HG02763 (cell line): ENCODE measurements around the gene MAMSTR.
"Not testable (repeated sequence)": the region's sequence is repeated elsewhere in the genome, so short reads cannot be mapped to it uniquely, and the experiment has no call there.

Experiments used
- ATAC-seq: cut with Tn5 transposase; IDR thresholded peaks from one replicate; pipeline ENCODE4 v1.9.1; 2021; ENCODE audit warnings: mild to moderate bottlenecking, moderate library complexity; ENCODE audit not compliant: unreplicated experiment

MAMSTR gene

GRCh38 chr19:48720613-48721296 is 1.2 kb upstream of the MAMSTR start:
- peak; percentile 85 for ATAC-seq

- ATAC-seq = no peak
These were observed 707 bp upstream of the MAMSTR start for GRCh38 chr19:48720251-48720612.

- ATAC-seq = no peak
These were observed 754 bp downstream of the MAMSTR start for GRCh38 chr19:48718711-48719231.

GRCh38 chr19:48718106-48718505 is 1.4 kb downstream of the MAMSTR start:
- not testable (repeated sequence) for ATAC-seq

GRCh38 chr19:48716562-48717291 is 2.8 kb downstream of the MAMSTR start:
- no peak for ATAC-seq

GRCh38 chr19:48715681-48716171 is 3.8 kb downstream of the MAMSTR start:
- no peak for ATAC-seq

- no peak for ATAC-seq
These were observed 4.5 kb downstream of the MAMSTR start for GRCh38 chr19:48714759-48715675.

GRCh38 chr19:48713864-48714755 is 5.4 kb downstream of the MAMSTR start:
- peak; percentile 91 for ATAC-seq

- ATAC-seq = no peak
These were observed 6.3 kb downstream of the MAMSTR start for GRCh38 chr19:48713041-48713863.

GRCh38 chr19:48711106-48711662 is 8.3 kb downstream of the MAMSTR start:
- ATAC-seq = no peak

- ATAC-seq = no peak
These were observed 11.1 kb downstream of the MAMSTR start for GRCh38 chr19:48708471-48708870.

GRCh38 chr19:48705431-48705830 is 14.1 kb downstream of the MAMSTR start:
- ATAC-seq = no peak

- ATAC-seq = no peak
These were observed 16.2 kb downstream of the MAMSTR start for GRCh38 chr19:48703316-48703715.

GRCh38 chr19:48702701-48703100 is 16.8 kb downstream of the MAMSTR start:
- no peak for ATAC-seq

- no peak for ATAC-seq
These were observed 21.5 kb downstream of the MAMSTR start for GRCh38 chr19:48698046-48698445.

GRCh38 chr19:48696353-48697010 is 23.0 kb downstream of the MAMSTR start:
- ATAC-seq = no peak

- ATAC-seq = no peak
These were observed 23.7 kb downstream of the MAMSTR start, which contains the start of gene FUT2 for GRCh38 chr19:48695743-48696352. FUT2 (plus strand) TSS chr19:48695971; CDS start chr19:48702957, 6,986 bp downstream.

- ATAC-seq = not testable (repeated sequence)
These were observed 25.9 kb downstream of the MAMSTR start for GRCh38 chr19:48693629-48694028.
